ENCODE measurements around the gene HCFC2.
"Not testable (repeated sequence)": the region's sequence is repeated elsewhere in the genome, so short reads cannot be mapped to it uniquely, and the experiment has no call there.

The HCFC2 gene

DNA sequence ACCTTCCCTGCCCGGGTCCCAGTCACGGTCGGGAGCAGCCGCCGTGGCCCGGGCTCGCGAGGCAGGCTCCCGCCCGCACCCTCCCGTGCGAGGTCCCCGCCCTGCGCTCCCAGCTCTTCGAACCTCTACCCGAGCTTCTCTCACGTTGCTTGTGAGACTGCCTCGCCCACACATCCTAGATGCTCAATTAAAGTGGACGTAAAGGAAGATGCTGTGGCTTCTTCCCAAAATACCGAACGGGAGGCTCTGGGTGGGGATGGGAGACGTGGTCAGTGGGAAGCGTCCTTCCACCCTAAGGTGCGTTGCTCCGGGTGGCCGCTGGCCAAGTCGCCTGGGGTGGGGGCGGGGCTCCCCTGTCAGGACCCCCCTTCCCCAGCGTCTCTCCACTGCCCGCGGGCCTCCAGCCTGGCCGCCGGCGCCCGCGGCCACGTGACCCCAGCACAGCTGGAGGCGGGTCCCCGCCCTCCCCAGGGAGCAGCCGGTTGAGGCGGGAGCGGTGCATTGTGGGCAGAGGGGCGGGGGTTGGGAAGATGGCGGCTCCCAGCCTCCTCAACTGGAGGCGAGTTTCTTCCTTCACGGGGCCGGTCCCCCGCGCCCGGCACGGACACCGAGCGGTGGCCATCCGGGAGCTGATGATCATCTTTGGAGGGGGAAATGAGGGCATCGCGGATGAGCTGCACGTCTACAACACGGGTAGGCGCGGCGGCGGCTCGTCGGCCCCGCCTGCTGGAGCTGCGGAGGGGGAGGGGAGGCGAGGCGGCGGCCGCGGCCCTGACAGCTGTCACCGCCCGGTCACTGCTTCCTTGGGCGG, at the start of gene HCFC2:
HCFC2 (plus strand) TSS at position 501 of the 811 bp plus-strand sequence; CDS start at position 531, 30 bp downstream.
- peak; percentile 76 for DNase-seq (ENCODE audit: low read depth, low spot score)

DNA sequence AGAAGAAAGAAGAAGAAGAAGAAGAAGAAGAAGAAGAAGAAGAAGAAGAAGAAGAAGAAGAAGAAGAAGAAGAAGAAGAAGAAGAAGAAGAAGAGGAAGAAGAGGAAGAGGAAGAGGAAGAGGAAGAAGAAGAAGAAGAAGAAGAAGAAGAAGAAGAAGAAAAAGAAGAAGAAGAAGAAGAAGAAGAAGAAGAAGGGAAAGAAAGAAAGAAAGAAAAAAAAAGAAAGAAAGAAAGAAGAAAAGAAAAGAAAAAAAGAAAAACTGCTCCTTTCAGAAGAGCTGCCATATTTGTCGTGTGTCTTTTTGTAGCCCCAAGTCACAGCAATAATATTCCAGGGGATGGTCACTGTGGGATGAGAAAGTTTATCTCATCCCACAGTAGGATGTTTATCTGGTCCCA, 42.5 kb upstream of the HCFC2 start:
- DNase-seq (ENCODE audit: low read depth, low spot score), result not testable (repeated sequence)

DNA sequence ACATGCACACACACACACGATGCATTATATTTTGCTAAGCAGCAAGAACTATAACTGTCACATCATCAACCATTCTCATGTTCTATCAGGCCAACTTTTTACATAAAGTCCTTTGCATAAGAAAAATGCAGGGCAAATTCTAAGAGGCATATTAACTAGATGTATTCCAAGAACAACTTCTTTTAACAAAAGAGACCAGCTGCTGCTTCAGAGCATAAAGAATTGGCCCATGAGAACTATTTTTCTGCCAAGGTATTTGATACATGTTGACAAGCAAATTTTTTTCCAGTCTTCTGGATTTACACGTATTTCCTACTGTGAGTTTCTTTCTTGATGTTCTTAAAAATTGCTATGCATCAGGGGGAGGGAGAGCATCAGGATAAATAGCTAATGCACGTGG, 41.5 kb upstream of the HCFC2 start:
- no peak for DNase-seq (ENCODE audit: low read depth, low spot score)

DNA sequence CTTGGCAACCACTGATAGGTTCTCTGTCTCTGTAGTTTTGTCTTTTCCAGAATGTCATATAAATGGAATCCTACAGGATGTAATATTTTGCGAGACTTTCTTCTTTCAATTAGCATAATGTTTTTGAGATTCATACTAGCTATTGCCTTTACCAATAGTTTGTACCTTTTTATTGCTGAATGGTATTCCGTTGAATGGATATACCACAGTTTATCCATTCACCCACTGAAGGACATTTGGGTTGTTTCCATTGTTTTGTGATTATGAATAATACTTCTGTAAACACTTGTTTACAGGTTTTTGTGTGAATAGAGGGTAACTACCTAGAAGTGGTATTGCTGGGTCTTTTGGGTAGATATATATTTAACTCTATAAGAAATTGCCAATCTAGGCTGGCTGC, 40.6 kb upstream of the HCFC2 start:
- DNase-seq (ENCODE audit: low read depth, low spot score), result no peak

DNA sequence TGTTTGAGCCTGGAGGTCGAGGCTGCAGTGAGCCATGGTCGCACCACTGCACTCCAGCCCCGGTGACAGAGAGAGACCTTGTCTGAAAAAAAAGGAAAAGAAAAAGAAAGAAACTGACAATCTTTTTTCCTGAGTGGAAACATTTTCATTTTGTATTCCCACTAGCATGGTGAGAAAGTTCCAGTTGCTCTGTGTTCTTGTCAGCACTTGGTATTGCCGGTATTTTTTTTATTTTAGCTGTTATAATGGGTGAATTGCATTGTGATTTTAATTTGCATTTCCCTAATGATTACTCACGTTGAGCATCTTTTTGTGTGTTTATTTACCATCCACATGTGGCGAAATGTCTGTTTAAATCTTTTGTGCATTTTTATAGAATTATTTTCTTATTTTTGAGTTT, 40.0 kb upstream of the HCFC2 start:
- no peak for DNase-seq (ENCODE audit: low read depth, low spot score)

DNA sequence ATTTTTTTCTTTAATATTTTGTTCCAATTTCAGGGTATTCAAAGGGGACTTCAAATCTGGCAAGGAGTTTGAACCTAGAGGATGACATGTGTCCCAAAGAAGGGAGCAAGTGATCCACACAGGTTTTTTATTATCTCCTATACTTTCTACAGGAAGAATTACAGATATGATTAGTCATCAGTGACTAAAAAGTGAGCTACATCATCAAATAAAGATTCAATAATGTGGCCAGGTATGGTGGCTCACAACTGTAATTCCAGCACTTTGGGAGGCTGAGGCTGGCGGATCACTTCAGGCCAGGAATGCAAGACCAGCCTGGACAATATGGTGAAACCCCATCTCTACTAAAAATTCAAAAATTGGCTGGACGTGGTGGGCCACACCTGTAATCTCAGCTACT, 38.6 kb upstream of the HCFC2 start:
- no peak for DNase-seq (ENCODE audit: low read depth, low spot score)

DNA sequence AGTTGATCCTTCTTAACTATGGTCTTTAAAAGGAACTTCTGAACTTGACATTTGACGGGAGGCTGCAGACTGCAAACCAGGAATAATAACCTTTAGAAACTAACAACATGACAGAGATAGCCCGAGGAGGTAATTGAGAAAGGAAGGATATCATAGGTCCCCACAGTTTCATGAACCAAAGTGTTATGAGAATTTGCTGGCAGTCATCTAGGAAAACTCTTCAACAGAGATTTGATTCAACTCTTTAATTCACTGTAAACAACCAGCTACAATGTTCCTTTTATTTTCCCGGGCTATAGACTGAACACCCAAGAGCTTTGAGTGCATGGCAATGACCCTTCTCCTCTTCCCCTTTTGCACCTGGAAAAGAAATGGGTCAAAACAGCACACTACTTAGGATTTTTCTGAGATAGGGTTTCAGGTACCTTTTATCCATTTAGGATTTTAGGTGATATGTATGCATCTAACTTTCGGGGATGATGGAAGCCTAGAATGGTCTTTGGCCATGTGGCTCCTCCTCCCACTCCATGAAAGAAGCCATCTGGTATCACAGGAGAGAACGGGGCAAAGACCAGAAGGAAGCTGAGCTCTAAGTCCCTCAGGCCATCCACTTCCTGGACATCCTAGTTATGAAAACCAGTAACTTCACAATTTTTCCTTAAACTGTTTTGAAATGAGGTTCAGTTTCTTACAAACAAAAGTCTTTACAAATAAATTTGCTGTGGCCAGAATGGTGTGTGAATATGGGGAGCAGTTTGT, 37.3 kb upstream of the HCFC2 start:
- DNase-seq (ENCODE audit: low read depth, low spot score), result no peak

DNA sequence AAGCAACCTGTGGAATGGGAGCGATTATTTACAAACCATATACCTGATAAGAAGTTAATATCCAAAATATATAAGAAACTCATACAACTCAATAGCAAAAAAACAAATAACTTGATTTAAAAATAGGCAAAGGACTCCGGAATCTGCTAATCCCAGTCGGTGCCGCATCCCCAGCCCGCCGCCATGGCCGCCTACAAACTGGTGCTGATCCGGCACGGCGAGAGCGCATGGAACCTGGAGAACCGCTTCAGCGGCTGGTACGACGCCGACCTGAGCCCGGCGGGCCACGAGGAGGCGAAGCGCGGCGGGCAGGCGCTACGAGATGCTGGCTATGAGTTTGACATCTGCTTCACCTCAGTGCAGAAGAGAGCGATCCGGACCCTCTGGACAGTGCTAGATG, 33.7 kb upstream of the HCFC2 start:
- not testable (repeated sequence) for DNase-seq (ENCODE audit: low read depth, low spot score)

DNA sequence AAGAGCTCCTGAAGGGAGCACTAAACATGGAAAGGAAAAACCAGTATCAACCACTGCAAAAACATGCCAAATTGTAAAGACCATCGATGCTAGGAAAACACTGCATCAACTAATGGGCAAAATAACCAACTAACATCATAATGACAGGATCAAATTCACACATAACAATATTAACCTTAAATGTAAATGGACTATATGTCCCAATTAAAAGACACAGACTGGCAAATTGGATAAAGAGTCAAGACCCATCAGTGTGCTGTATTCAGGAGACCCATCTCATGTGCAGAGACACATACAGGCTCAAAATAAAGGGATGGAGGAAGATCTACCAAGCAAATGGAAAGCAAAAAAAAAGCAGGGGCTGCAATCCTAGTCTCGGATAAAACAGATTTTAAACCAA, 28.2 kb upstream of the HCFC2 start:
- DNase-seq (ENCODE audit: low read depth, low spot score), result not testable (repeated sequence)

DNA sequence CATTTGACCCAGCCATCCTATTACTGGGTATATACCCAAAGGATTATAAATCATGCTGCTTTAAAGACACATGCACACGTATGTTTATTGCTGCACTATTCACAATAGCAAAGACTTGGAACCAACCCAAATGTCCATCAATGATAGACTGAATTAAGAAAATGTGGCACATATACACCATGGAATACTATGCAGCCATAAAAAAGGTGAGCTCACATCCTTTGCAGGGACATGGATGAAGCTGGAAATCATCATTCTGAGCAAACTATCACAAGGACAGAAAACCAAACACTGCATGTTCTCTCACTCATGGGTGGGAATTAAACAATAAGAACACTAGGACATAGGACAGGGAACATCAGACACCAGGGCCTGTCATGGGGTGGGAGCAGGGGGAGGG, 24.6 kb upstream of the HCFC2 start:
- not testable (repeated sequence) for DNase-seq (ENCODE audit: low read depth, low spot score)

DNA sequence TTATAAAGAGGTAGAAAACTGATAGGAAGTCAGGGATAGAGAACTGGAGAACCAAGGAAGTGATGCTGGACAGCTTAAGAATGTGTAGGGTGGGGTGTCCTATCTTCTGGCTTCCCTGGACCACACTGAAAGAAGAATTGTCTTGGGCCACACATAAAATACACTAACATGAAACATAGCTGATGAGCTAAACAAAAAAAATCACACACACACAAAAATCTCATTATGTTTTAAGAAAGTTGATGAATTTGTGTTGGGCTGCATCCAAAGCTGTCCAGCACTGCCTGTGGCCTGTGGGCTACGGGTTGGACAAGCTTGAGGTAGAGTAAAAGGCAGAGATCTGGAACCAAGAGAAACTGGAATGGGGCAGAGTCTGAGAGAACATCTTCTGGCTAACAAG, 21.8 kb upstream of the HCFC2 start:
- no peak for DNase-seq (ENCODE audit: low read depth, low spot score)

DNA sequence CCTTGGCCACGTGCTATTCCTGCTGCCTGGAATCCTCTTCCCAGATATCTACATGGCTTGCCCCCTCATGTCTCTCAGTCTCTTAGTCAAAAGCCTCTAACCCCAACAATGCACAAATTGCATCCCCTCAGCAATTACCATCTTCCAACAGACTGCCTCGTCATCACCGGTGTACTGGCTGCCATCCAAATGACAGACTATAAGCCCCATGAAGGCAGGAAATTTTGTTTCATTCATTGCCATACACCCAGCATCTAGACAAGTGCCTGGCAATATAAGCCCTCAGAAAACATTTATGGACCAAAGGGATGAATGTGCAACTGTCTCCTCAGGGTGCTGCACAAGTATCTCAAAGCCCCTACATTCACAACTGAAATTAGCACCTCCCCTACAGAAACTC, 20.2 kb upstream of the HCFC2 start:
- no peak for DNase-seq (ENCODE audit: low read depth, low spot score)

DNA sequence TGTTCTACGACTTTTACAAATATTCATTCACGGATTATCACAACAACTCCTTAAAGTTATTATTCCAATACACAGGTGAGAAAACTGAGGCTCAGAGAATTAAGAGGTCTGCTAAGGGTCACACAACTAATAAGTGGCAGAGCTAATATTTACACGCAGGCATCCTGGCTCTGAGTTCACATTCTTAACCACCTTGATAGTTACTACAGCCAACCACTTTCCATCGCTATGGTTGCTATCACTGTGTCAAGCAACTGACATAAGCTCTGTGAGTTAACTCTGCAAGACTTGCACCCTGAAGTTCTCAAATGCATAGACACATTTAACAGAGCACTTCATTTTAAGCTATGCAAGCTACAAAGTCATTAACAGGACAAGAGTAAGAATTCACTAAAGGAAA, 18.0 kb upstream of the HCFC2 start:
- DNase-seq (ENCODE audit: low read depth, low spot score), result no peak

DNA sequence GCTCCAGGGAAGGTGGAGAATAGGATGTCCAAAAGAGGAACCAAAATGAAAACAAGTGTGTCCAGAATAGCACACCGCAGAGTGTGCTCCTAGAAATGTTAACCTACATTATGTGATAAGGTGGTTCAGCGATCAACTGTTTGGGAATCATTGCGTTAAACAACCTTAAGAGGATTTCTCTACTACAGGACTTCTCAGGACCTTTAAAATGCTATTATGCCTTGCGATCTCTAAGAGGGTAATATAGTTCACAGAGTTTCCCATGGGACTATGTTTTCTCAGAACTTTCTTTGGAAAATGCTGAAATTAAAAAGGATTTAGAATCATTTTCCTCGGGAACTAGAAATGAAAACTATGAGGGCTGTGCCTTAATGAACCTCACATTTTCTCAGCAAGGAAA, 16.2 kb upstream of the HCFC2 start:
- DNase-seq (ENCODE audit: low read depth, low spot score), result no peak

DNA sequence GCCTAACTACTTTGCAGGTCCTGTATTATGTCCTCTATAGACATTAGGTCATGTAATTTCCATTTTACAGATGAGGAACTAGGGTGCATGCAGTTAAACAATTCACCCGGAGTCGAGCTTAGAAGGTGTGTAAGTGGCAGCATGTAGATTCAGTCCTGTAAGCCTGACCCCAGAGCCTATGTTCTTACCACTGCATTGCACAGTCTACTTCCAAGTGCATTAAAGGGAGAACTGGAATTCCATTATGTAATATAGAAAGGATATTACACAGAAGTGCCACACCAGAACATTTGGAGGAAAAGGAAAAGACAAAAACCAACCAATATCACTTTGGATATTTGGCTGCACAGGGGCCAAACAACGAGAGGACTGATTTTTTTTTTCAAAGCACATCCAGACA, 15.5 kb upstream of the HCFC2 start:
- DNase-seq (ENCODE audit: low read depth, low spot score), result no peak

DNA sequence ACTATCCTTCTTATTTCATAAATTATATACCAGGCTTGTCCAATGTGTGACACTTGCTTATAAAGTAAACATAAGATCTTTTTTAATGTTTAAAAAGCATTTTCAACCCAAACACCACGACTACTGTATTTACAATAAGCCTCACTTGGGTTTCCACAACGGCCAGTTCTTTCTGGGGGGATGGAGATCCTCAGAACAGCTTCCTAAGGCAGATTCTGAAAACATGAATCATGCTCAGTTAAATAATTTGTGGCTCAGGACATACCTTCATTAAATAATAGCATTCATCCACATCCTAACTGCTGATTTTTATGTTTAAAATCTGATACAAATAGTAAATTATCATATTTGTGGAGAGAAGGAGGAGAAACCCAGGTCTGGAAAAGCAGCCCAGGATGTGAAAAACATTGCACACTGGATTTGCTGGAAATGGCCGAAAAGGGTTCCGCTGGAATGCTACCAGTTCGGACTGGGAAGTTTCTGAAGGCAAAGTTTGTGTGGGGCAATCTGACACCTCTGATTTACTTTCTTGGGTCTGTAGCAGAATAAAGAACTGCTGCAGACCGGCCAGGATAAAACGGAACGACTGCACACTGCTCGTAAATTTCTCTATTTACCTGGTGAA, 14.9 kb upstream of the HCFC2 start:
- DNase-seq (ENCODE audit: low read depth, low spot score), result no peak

DNA sequence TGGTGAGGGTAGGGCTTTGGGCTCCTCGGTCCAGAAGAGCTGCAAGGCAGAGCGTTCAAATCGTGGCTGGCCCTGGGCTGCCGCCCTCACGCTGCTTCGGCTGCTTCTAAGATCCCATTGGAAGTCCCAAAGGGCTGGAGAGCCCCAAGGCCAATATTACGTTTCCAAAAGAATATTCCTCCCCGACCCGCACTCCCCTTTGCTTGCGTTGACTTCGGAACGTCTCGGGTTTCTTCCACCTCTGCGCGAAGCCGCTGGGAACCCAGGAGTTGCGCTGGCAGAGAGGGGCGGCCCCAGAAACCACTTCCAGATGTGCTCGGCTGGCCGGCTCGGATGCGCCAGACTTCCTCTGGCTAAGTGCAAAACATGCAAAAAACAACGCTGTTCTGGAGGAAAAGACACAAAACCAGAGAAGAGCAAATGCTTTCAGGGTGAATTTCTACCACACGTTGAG, 14.4 kb upstream of the HCFC2 start, which contains the start of gene GLT8D2:
GLT8D2 (minus strand) TSS at position 285 of the 454 bp plus-strand sequence. CDS start 30,539 bp downstream, outside the sequence.
- DNase-seq (ENCODE audit: low read depth, low spot score), result no peak

DNA sequence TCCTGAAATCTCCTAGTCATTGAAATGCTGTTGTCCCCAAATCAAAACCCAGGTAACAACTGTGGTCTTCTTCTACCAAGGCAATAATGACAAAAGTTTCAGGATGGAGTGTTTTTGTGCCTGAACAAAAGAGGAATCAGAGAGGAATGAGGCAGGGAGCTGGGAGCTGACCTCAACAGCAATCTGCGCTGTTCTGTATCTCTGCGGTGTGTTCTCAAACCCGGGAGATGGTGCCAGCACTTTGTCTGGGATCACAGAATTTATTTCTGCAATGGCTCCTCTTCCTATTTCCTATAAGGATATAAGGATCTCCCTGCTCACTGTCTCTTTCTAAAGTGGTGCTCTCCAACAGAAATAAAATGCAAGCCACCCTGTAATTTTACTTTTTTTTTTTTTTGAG, 13.9 kb upstream of the HCFC2 start:
- no peak for DNase-seq (ENCODE audit: low read depth, low spot score)

DNA sequence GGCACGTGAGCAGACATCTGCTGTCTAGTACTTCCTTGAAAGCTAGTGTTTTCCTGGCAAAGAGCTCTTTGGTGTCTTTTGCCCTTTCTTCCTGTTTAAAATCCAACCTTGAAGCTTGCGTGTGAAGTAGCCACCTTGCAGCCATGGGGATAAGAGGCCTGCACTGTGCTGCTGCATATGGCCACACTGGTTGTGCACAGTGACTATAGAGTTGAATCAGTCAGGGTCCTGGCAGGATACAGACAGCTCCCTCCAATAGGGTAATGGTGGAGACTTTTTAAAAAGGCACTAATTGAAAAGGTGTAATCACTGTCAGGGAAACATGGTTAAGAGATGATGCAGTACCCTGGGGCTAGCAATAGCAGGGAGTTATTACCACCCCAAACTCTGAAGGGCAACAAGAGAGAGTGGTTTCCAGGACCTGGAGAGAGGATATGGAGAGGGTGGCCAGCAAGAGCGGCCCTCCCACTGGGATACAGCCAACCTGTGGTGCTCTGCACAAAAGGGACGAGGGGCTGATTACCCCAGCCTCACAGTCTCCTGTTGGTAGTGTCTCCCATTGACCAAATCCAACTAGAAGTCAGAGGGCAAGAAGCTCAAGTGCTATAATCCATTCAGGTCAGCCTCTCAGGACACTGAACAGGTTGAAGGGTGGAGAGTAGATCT, 9.5 kb upstream of the HCFC2 start:
- DNase-seq (ENCODE audit: low read depth, low spot score), result no peak

DNA sequence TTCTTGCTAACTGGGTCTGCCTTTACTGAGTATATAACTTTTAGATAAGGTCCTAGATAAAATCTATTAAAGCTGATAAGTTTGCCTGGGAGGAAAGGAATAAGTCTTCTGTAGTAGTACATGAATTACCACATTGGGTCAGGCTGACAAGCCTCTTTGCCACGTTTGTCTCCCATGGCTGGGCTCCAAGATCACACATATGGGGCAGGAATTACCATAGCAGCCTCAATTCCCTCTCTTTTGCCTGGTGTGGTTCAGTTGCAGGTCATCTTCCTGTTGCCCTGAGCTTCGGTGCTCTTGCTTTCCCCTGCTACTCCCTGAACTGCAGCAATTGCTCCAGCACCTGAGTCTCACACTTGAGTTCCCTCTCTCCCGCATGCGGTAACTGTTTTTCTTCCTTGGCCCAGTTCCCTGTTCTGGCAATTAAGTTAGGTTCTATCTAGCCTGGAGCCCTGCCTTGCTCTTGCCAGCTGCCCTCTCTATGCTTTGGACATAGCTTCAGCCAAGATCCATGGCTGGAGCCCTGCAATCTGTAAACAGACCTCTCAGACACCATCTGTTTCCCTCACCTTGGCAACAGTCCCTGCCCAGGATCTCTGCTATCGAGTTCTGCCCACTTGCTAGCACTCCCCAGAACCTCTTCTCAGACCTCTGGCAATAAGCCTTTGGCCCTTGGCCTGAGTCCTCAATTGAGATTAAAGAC, 8.5 kb upstream of the HCFC2 start:
- DNase-seq (ENCODE audit: low read depth, low spot score), result no peak

DNA sequence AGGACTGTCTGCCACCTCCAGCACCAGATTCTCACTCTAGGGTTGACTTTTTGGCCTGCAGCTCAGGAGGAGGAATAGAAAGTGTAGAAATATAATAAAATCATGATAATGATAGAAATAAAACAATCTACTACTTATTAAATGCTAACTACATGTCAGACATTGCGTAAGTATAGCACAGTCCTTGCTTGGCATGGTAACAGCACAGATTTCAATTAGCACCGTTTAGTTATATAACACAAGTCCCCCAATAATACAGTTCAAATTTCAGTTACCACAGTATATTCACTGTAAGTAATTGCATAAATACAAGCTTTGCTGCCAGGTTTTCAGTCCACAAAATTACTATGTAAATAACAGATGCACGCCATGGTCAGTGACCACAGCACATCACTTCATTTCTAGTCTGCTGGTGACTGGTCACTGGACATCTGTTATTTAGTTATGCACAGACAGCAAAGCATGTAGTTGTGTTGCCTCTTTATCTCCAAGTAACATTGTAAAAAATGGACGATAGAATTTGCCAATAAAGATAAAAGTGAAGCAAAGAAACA, 7.8 kb upstream of the HCFC2 start:
- no peak for DNase-seq (ENCODE audit: low read depth, low spot score)

Measured in activated CD4-positive, CD25-positive, alpha-beta regulatory T cell treated with anti-CD3 and anti-CD28 coated beads, Interleukin-2, amount 50 U/mL, for 16 hours (primary cell).